NCI-H1092 treated with DMSO at 0.1 percent for 48 hours (cell line): Measurements from ENCODE around the gene SMPD3.
"Not testable (repeated sequence)": the region's sequence is repeated elsewhere in the genome, so short reads cannot be mapped to it uniquely, and the experiment has no call there.

Experiments used
- DNase-seq: peaks from one replicate; lab custom pipeline; 2025; lab: John Stamatoyannopoulos, UW

The SMPD3 gene

DNA sequence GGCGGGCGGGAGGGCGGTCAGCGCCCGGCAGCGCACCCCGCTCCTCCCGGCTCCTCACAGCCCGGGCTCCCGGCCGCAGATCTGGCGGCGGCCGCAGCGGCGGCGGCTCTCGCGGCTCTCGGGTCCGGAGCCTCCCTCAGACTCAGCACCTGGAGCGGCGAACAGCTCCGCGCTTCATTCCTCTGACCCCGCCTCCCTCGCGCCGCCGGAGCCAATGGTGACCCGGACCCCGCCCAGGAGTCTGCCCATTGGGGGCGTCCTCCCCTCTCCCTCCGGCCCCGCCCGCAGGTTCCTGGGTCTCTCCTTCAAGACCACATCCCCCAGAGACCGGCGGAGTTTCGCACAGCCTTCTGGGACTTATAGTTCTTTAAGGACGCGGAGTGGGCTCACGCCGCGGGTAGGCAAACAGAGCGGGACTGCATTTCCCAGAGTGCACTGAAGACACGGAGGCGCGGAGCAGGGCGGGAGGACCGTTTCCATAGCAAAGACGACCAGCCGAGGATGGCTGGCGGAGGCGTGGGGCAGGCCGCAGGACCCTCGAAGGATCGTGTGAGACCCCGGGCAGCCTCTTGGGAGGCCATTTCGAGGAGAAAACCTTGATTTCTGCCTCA is at the start of gene SMPD3:
TSS of gene SMPD3 (minus strand) at position 149 of the 611 bp plus-strand sequence. CDS start 76,327 bp downstream, outside the sequence.
- DNase-seq, result peak; percentile 99

GRCh38 chr16:68496689-68497088 is 48.4 kb upstream of the SMPD3 start:
- peak; percentile 56 for DNase-seq

GRCh38 chr16:68494261-68494660 is 46.0 kb upstream of the SMPD3 start:
- DNase-seq, result not testable (repeated sequence)

- DNase-seq, result no peak
Measured at GRCh38 chr16:68493412-68494070, 45.2 kb upstream of the SMPD3 start.

- peak; percentile 54 for DNase-seq
Measured at GRCh38 chr16:68492543-68493411, 44.5 kb upstream of the SMPD3 start.

- no peak for DNase-seq
Measured at GRCh38 chr16:68492151-68492542, 43.8 kb upstream of the SMPD3 start.

- DNase-seq, result no peak
Measured at GRCh38 chr16:68491576-68491950, 43.3 kb upstream of the SMPD3 start.

DNA sequence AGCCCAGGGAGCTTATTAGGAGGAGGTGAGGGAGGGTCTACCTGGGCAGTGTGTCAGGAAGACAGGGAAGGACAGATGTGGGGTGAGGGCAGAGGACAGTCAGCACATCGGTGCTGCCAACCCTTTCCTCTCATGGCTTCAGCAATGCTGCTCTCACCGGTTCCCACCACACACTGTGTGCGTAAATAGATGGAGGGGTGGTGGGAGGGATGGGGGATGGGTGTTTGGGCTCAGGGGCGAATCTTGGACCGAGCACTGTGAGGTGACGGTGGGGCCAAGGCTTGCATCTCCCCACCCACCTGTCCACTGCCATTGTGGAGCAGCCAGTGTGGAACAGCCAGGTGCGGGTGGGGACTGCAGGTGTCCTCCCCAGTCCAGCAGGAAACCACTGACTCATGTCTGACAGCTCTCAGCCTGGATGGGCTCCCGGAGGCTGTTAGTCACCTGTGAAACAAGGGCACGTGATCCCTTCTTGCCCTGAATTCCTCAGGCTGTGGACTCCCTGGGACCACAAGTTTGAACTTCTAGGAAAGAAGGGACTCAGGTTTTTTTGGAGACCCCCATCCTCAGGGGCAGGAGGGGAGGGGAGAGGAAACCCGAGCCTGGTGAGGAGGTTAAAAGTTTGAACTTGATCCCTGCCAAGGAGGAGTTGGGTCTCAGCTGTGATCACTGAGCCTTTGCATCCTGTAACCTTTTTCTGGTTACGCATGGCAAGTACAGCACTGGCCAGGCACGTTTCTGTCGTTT is 42.7 kb upstream of the SMPD3 start:
- peak; percentile 38 for DNase-seq

GRCh38 chr16:68490358-68490757 is 42.0 kb upstream of the SMPD3 start:
- DNase-seq, result no peak

DNA sequence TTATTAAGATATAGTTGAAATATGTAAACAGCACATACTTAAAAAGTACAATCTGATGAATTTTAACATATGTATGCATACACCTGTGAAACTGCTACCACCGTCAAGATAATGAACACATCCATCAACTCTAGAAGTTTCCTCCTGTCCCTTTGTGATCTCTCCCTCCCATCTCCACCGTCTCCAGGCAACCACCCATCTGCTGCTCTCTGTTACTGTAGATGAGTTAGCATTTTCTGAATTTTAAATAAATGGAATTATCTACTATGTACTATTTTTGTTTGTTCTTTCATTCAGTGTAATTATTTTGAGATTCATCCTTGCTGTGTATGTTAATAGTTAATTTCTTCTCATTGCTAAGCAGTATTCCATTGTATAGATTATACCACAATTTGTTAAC is 40.2 kb upstream of the SMPD3 start:
- no peak for DNase-seq

DNA sequence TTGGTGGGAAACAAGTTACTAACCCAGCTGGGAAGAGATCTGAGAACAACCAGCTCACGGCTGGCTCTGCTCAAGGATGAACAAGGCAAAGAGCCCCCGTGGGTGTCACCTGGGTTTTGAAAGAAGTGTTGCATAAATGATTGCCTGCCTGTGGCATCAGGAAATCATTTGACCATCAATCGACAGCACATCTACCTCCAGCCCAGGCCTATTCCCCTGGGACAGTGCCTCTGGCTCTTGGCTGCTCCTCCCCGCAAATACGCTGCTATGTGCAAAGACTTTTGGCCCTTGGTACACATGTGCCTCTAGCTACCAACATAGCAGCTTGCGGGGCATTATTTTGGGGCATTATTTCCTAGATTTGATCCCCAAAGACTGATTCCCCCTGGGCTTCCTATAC is 39.4 kb upstream of the SMPD3 start:
- no peak for DNase-seq

DNA sequence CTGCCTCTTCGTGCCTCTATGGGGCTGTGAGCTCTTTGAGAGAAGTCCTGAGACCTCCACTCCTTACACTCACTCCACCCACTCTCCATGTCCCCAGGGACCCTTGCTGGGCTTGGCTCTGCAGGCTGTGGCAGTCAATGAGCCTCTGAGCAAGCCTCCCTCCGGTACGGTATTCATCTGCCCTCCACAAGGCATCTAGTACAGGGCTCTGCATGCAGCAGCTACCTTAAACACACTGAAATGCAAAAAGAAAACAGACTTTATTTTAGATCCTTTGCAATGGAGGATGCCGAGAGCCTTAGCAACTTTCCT is 38.9 kb upstream of the SMPD3 start:
- peak; percentile 76 for DNase-seq

DNA sequence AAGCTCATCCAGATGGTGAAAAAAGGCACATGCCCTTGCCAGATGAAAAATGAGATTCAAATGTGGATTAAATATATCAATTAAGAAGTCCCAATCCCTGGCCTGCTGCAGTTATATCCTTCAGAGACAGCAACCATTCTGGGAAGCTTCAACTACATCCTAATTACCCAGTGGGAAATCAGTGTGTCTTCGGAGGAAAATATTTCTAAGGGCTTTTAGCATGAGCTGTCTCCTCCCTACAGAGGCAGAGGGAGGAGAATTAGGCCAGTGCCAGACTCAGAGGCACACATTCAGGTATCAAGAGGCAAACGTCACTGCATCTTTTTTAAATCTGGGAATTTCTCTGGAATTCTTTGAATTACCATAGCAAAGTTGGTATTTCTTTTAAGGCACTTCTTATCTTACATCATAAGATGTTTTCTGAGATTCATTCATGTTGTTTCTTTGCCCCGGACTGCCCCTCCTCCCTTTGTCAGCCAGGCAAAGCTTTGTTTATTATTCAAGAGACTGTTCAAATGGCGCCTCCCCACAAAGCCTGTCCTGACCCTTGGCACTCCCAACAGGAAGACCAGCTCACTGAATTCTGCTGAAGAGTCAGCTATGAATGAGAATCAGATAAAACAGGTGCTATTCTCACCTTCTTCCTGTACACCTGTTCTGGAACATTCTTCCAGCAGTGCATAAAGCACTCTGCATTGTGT is 38.3 kb upstream of the SMPD3 start:
- DNase-seq, result peak; percentile 76

DNA sequence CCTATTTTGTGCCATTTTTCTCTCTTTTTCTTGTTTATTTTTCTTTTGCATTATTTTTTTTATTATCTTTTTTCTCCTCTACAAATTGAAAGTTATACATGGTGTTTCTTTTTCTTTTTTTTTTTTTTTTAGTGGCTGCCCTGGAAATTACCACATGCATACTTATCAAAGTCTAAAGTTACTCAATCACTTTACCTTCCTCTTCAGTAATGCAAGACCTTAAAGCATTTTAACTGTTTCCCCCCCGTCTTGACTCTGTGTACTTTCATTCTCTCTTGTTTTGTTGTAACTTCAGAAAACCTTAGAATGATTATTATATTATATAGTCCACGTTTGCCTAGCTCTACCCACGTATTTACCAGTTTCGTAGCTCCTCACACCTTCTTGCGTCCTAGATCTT is 33.3 kb upstream of the SMPD3 start:
- no peak for DNase-seq

DNA sequence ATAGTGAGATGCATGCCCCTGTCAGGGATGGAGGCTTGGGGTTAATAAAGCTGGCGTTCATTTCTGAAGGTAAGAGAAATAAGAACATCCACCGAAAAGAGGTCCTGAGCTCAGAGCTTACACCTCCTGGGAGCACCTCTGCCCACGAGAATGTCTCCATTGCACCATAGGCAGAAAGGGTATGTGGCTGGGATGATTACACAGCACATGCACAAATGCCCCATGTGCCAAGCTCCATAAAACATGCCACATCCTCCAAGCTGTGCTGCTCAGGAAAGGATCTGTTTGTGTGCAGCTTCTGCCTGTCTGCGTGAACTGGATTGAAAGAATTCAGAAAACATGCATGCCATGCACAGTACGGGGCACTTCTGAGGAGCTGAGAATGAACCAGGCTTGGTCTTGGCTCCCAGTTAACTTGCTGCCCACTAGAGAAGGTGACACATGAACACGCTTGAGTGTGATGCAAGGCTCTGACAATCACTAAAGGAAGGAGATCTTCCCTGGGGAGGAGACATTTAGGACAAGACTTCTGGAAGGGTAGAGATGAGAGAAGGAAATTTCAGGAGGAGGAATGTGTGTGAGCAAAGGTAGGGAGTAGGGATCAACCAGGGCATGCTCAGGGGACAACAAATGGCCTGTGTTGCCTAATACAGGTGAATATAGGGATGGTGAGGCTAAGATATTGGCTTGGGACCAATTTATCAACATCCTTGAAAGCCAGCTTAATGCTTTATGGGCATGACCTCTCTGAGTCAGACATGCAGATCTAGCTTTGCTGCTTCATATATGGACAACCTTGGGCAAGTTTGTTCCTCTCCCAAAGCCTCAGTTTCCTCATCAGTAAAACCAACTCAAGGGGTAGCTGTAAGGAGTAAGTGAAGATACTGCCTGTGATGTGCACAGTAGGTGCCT is 32.0 kb upstream of the SMPD3 start:
- DNase-seq, result no peak

- no peak for DNase-seq
Measured at GRCh38 chr16:68479271-68479670, 31.0 kb upstream of the SMPD3 start.

DNA sequence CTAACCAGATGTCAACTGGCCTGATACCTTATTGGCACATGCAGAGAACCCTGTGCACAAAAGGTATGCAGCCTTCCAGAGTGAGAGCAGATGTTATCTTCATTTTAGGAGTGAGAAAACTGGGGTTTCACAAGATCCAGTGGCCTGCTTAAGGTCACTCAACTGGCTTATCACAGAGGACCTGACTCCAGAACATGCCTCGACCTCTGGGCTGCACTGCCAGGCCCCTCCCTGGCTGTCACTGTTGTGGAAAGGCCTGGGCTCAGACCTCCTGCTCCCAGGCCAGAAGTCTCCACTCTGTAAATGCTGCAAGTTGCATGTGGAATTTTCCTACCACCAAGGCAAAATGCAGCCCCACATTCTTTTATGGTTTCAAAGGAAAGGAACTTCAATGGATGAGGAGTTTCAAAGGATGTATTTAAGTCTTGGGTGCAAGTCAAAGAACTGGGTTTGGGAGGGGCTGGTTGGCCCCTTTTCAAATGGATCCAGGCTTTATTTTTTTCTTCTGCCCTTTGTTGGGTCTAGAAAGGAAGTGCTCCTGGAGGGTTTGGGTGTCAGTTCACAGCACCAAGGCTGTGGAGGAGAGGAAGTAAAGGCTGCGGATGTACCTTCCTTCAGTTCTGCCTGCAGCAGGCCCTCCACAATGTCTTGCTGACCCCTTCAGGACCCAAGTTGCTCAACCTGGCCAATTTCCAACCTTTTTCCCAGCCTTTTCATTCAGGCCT is 30.4 kb upstream of the SMPD3 start:
- no peak for DNase-seq

DNA sequence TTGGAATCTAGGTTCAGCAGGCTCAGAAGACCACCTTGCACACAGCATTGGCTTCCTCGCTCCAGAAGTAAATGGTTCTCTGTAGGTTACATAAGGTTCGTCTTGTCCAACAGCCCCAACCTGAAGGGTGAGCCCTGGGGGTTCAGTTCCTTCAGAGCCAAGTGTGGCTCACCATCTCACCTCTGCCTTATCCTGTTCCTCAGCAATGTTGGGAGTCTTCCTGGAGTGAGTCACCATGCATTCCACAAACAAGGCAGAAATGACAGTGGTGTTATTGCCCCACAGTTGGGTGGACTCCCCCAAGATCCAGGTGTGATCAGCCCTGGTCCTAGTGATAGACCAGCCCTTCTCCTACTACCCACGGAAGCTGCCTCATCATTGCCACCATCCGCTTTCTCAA is 26.8 kb upstream of the SMPD3 start:
- DNase-seq, result no peak

GRCh38 chr16:68473358-68474070 is 25.2 kb upstream of the SMPD3 start:
- DNase-seq, result no peak
